Esophagus squamous epithelium (tissue), 5 donors: Measurements from ENCODE around the gene GPC6. TPM values are rescaled to one million over a fixed set of nuclear protein-coding genes. Genes with fewer than 3 reads are reported as not detected.

Source experiments
- DNase-seq: peaks from one replicate; lab custom pipeline; 2025; lab: John Stamatoyannopoulos, UW
- H3K27ac ChIP-seq, 4 donors: fragments of 200-600 bp; sonication (generic); one replicate each; pipeline ENCODE4 v1.5.1; 2016 to 2019; ENCODE audit warnings: mild to moderate bottlenecking in 1 of 4
- H3K27me3 ChIP-seq, 4 donors: fragments of 200-600 bp; sonication (generic); 1 replicate in 3 of 4; 2 replicates in 1 of 4; pipeline versions ENCODE4 v1.5.1 to v1.6.0; 2017 to 2021; ENCODE audit warnings: antibody characterized with exemption in 1 of 4
- H3K36me3 ChIP-seq, 3 donors: fragments of 200-600 bp; sonication (generic); one replicate each; pipeline ENCODE4 v1.5.1; 2016 to 2019
- H3K4me1 ChIP-seq, 3 donors: fragments of 200-600 bp; sonication (generic); one replicate each; pipeline ENCODE4 v1.5.1; 2017 to 2019
- H3K4me3 ChIP-seq, 4 donors: fragments of 200-600 bp; sonication (generic); 1 replicate in 3 of 4; 2 replicates in 1 of 4; pipeline ENCODE4 v1.5.1; 2016 to 2019; ENCODE audit warnings: mild to moderate bottlenecking in 2 of 4, moderate library complexity in 1 of 4
- H3K9me3 ChIP-seq, 3 donors: fragments of 200-600 bp; sonication (generic); one replicate each; pipeline ENCODE4 v1.5.1; 2016 to 2019
- POLR2A ChIP-seq, 4 donors: fragments of 450-650 bp; IDR thresholded peaks; one replicate each; pipeline ENCODE4 v1.6.1; 2017; ENCODE audit warnings: antibody characterized with exemption in 4 of 4, mild to moderate bottlenecking in 4 of 4, moderate library complexity in 3 of 4
- WGBS, 2 donors: methylation state at CpG; one replicate each; pipeline ENCODE4 v1.1.5; 2018; 5-methylcytosine and 5-hydroxymethylcytosine counted together
- intact Hi-C: fragments of 100-400 bp; cut with DNase I; formaldehyde crosslinking; loops from one replicate; pipeline ENCODE4 v1.15.0; 2022
- total RNA-seq, 4 donors: library from RNA; depleted of rRNA; stranded (reverse); fragments of >200 nt; gene quantifications; one replicate each; pipeline ENCODE4 v1.1.0, GENCODE V29; 2016
- TF ChIP-seq, protein P1 (sequence below), 6 experiments: fragments of 450-650 bp in 4 of 6; fragments of 200-600 bp in 2 of 6; sonication (generic) in 2 of 6; IDR thresholded peaks; one replicate each; pipeline ENCODE4 v1.5.1; 2016 to 2019; ENCODE audit warnings: antibody characterized with exemption in 6 of 6, mild to moderate bottlenecking in 4 of 6, moderate library complexity in 4 of 6
- donor health status: DM: yes; HTN: yes; CAD: no.

GPC6 gene
- total RNA-seq, 4 donors from 2014 or later: 0.57 to 8.6 (median 2.6) TPM

DNA sequence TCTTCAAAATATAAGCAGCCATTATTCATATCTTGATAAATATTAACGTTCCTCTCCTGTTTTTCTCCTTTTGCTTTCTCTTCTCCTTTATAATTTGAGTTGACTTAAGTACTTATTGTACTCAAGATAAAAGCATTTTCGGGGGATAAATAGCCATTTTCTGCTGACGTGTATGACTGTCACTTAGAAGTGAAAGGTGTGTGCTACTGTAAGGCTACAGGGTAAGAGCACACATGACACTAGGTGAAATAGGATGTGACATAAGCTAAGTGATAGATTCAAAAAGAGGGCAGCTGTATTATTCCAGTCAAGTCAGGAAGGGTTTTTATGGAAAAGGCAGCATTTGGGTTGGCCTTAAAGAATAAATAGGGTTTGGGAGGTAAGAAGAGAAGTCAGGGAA lies 128.5 kb downstream of the GPC6 start:
- Histone ChIP-seq H3K27me3 (no peaks in the 10 kb centered on the region), H3K27ac (no peak overlapping the region), H3K4me1 (no peaks in the 10 kb centered on the region), H3K4me3 (no peak overlapping the region), H3K36me3 (no peaks in the 10 kb centered on the region), H3K9me3 (no peaks in the 10 kb centered on the region)
- DNase-seq: no peak
- intact Hi-C loops: no loop called here
- WGBS, 2 donors: 46 to 70% methylated on average over 3 of the region's 3 CpGs
- TF ChIP-seq, protein P1, sequence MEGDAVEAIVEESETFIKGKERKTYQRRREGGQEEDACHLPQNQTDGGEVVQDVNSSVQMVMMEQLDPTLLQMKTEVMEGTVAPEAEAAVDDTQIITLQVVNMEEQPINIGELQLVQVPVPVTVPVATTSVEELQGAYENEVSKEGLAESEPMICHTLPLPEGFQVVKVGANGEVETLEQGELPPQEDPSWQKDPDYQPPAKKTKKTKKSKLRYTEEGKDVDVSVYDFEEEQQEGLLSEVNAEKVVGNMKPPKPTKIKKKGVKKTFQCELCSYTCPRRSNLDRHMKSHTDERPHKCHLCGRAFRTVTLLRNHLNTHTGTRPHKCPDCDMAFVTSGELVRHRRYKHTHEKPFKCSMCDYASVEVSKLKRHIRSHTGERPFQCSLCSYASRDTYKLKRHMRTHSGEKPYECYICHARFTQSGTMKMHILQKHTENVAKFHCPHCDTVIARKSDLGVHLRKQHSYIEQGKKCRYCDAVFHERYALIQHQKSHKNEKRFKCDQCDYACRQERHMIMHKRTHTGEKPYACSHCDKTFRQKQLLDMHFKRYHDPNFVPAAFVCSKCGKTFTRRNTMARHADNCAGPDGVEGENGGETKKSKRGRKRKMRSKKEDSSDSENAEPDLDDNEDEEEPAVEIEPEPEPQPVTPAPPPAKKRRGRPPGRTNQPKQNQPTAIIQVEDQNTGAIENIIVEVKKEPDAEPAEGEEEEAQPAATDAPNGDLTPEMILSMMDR (IDR thresholded peaks at IDR 0.05): no peak
- TF ChIP-seq POLR2A (IDR thresholded peaks at IDR 0.05): no peak

DNA sequence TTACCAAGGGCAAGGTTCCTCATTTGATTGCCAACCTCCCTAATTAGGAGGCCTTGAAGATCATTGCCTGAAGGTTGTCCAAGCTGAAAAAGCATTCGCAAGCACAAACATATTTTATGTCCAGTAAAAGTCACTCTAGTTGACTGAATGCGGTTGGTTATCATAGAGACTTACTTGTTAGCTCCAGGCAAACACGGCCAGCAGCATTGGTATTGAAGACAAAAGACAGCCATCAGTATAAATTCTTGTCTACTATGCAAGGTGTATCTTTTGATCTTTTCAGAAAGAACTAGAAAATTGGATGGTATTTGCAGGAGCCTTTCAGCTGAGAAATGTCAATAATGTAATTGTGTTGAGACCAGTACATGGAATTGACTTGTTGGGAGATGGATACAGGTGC lies 129.9 kb downstream of the GPC6 start:
- WGBS, 2 donors: 72 to 73% methylated on average over 3 of the region's 3 CpGs
- TF ChIP-seq POLR2A (IDR thresholded peaks at IDR 0.05): no peak
- TF ChIP-seq, protein P1 (IDR thresholded peaks at IDR 0.05): no peak
- Histone ChIP-seq H3K27ac (no peak overlapping the region), H3K36me3 (no peaks in the 10 kb centered on the region), H3K27me3 (no peaks in the 10 kb centered on the region), H3K9me3 (no peaks in the 10 kb centered on the region), H3K4me3 (no peak overlapping the region), H3K4me1 (no peaks in the 10 kb centered on the region)
- DNase-seq: no peak
- intact Hi-C loops: no loop called here

GRCh38 chr13:93360021-93360420 lies 133.4 kb downstream of the GPC6 start:
- TF ChIP-seq POLR2A (IDR thresholded peaks at IDR 0.05): no peak
- TF ChIP-seq, protein P1 (IDR thresholded peaks at IDR 0.05): no peak

GRCh38 chr13:93361703-93362102 lies 135.1 kb downstream of the GPC6 start:
- intact Hi-C loops: no loop called here
- H3K9me3 ChIP-seq: no peaks in the 10 kb centered on the region
- no peaks in the 10 kb centered on the region for H3K4me1 ChIP-seq
- WGBS, 2 donors: 33% methylated on average over 3 of the region's 3 CpGs
- TF ChIP-seq, protein P1 (IDR thresholded peaks at IDR 0.05): no peak
- no peak for TF ChIP-seq POLR2A (IDR thresholded peaks at IDR 0.05)
- no peak overlapping the region for H3K27ac ChIP-seq
- H3K27me3 ChIP-seq: no peaks in the 10 kb centered on the region
- H3K4me3 ChIP-seq: no peak overlapping the region
- no peaks in the 10 kb centered on the region for H3K36me3 ChIP-seq
- no peak for DNase-seq

More at GRCh38 chr13:93360021-93360420, 133.4 kb downstream of the GPC6 start:
- H3K9me3 ChIP-seq: no peaks in the 10 kb centered on the region
- intact Hi-C loops: no loop called here
- H3K27me3 ChIP-seq: no peaks in the 10 kb centered on the region
- WGBS, 2 donors: 72 to 83% methylated on average over 4 of the region's 4 CpGs
- H3K36me3 ChIP-seq: no peaks in the 10 kb centered on the region
- no peak for DNase-seq
- H3K4me1 ChIP-seq: no peaks in the 10 kb centered on the region
- H3K4me3 ChIP-seq: no peak overlapping the region
- no peak overlapping the region for H3K27ac ChIP-seq

DNA sequence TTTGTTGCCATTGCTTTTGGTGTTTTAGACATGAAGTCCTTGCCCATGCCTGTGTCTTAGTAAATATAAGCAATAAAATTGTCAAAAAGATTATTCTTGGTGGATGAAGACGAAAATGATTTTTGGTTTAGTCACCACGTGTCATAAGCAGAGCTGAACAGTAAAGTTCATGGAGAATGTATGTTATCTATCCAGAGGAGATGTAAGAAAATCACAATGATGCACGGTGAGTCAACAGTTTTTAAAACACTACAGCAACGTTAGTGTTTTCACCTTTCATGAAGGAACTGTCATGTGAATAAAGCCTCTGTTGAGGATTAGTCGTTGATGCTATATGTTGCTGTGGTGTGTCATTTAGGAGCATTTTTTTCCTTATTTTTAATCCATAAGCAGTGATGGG lies 137.6 kb downstream of the GPC6 start:
- no peak for TF ChIP-seq POLR2A (IDR thresholded peaks at IDR 0.05)
- TF ChIP-seq, protein P1 (IDR thresholded peaks at IDR 0.05): no peak
- DNase-seq: no peak
- Histone ChIP-seq H3K27me3 (no peaks in the 10 kb centered on the region), H3K4me3 (no peak overlapping the region), H3K4me1 (no peaks in the 10 kb centered on the region), H3K27ac (no peak overlapping the region), H3K36me3 (no peaks in the 10 kb centered on the region), H3K9me3 (no peaks in the 10 kb centered on the region)
- intact Hi-C loops: no loop called here
- 64 to 76% methylated on average over 5 of the region's 5 CpGs for WGBS, 2 donors
